ENCODE measurements around the gene PHLDB3.

PHLDB3 gene

GRCh38 chr19:43495082-43495481 is 9.5 kb downstream of the PHLDB3 start:
- no peak for DNase-seq

GRCh38 chr19:43490759-43491158 is 13.8 kb downstream of the PHLDB3 start:
- no peak for DNase-seq

- no peak for DNase-seq
Measured at GRCh38 chr19:43489979-43490599, 14.5 kb downstream of the PHLDB3 start.

- DNase-seq = no peak
Measured at GRCh38 chr19:43489310-43489709, 15.2 kb downstream of the PHLDB3 start.

GRCh38 chr19:43488179-43488578 is 16.4 kb downstream of the PHLDB3 start:
- DNase-seq = no peak

GRCh38 chr19:43486412-43486811 is 18.1 kb downstream of the PHLDB3 start:
- no peak for DNase-seq

- DNase-seq = no peak
Measured at GRCh38 chr19:43485951-43486350, 18.6 kb downstream of the PHLDB3 start.

- no peak for DNase-seq
Measured at GRCh38 chr19:43483281-43483680, 21.3 kb downstream of the PHLDB3 start.

GRCh38 chr19:43482193-43482592 is 22.4 kb downstream of the PHLDB3 start:
- DNase-seq = no peak

GRCh38 chr19:43481701-43482100 is 22.8 kb downstream of the PHLDB3 start:
- no peak for DNase-seq

GRCh38 chr19:43480574-43480973 is 24.0 kb downstream of the PHLDB3 start:
- no peak for DNase-seq

GRCh38 chr19:43479961-43480561 is 24.5 kb downstream of the PHLDB3 start:
- no peak for DNase-seq

GRCh38 chr19:43479226-43479625 is 25.3 kb downstream of the PHLDB3 start:
- DNase-seq = no peak

GRCh38 chr19:43478323-43478722 is 26.2 kb downstream of the PHLDB3 start:
- DNase-seq = no peak

- no peak for DNase-seq
Measured at GRCh38 chr19:43476606-43477005, 27.9 kb downstream of the PHLDB3 start.

GRCh38 chr19:43474986-43475705 is 29.4 kb downstream of the PHLDB3 start:
- no peak for DNase-seq

- DNase-seq = no peak
Measured at GRCh38 chr19:43474487-43474886, 30.1 kb downstream of the PHLDB3 start.

GRCh38 chr19:43471091-43471490 is 33.5 kb downstream of the PHLDB3 start:
- no peak for DNase-seq

- no peak for DNase-seq
Measured at GRCh38 chr19:43470288-43470687, 34.3 kb downstream of the PHLDB3 start.

GRCh38 chr19:43469160-43469480 is 35.4 kb downstream of the PHLDB3 start:
- DNase-seq = no peak

GRCh38 chr19:43468354-43469159 is 36.0 kb downstream of the PHLDB3 start:
- no peak for DNase-seq

- no peak for DNase-seq
Measured at GRCh38 chr19:43467730-43468129, 36.8 kb downstream of the PHLDB3 start.

GRCh38 chr19:43467276-43467675 is 37.3 kb downstream of the PHLDB3 start:
- no peak for DNase-seq

- DNase-seq = no peak
Measured at GRCh38 chr19:43466793-43467192, 37.8 kb downstream of the PHLDB3 start.
